ENCODE results near the gene MAP3K14.

DNA sequence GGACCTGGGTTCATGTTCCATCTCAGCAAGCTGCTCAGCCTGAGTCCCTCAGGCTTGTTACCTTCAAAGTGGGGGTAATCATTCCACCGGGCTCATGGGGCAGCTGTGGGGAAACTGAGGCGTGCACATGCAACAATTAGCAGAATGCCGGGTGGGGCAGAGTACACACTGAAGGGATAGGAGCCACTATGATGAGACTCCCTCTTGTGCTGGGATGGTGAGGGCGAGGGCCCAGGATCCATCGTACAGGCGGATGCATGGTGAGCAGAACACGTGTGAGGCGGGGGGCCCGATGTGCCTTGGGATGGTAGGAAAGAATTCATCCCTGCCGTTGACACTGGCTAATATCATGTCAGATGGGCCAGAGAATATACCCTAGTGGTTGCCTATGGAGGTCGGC is 25.5 kb upstream of the MAP3K14 start:
- TF ChIP-seq, protein P1, sequence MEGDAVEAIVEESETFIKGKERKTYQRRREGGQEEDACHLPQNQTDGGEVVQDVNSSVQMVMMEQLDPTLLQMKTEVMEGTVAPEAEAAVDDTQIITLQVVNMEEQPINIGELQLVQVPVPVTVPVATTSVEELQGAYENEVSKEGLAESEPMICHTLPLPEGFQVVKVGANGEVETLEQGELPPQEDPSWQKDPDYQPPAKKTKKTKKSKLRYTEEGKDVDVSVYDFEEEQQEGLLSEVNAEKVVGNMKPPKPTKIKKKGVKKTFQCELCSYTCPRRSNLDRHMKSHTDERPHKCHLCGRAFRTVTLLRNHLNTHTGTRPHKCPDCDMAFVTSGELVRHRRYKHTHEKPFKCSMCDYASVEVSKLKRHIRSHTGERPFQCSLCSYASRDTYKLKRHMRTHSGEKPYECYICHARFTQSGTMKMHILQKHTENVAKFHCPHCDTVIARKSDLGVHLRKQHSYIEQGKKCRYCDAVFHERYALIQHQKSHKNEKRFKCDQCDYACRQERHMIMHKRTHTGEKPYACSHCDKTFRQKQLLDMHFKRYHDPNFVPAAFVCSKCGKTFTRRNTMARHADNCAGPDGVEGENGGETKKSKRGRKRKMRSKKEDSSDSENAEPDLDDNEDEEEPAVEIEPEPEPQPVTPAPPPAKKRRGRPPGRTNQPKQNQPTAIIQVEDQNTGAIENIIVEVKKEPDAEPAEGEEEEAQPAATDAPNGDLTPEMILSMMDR (IDR thresholded peaks at IDR 0.05; ENCODE audit: low read depth, low read length, poor library complexity, severe bottlenecking) = no peak
- no peak for TF ChIP-seq EZH2phosphoT487 (IDR thresholded peaks at IDR 0.05; ENCODE audit: borderline replicate concordance, low read length)

All from DOHH2 (cell line).